Subcutaneous adipose tissue (tissue), 4 donors: ENCODE data around the gene GGACT. TPM values are rescaled to one million over a fixed set of nuclear protein-coding genes. Genes with fewer than 3 reads are reported as not detected.

ENCODE experiments used
- CTCF ChIP-seq: fragments of 450-650 bp; IDR thresholded peaks from one replicate; pipeline ENCODE4 v1.5.1; 2016; ENCODE audit warnings: low read depth, mild to moderate bottlenecking, control low read depth, antibody characterized with exemption, moderate library complexity
- total RNA-seq, 4 donors: library from RNA; depleted of rRNA; stranded (reverse); fragments of >200 nt; gene quantifications; one replicate each; pipeline ENCODE4 v1.1.0, GENCODE V29; 2016

The GGACT gene
- total RNA-seq, 4 donors from 2014 or later, result 2.6 to 10.5 (median 4.2) TPM

GRCh38 chr13:100510208-100510957 is 78.2 kb downstream of the GGACT start:
- TF ChIP-seq CTCF, result no peak

GRCh38 chr13:100508996-100509395 is 79.6 kb downstream of the GGACT start:
- TF ChIP-seq CTCF, result no peak

- TF ChIP-seq CTCF, result no peak
Observed at GRCh38 chr13:100508455-100508854, 80.1 kb downstream of the GGACT start.

- TF ChIP-seq CTCF, result no peak
Observed at GRCh38 chr13:100506600-100507422, 81.8 kb downstream of the GGACT start.

GRCh38 chr13:100506154-100506553 is 82.4 kb downstream of the GGACT start:
- TF ChIP-seq CTCF, result no peak

- no peak for TF ChIP-seq CTCF
Observed at GRCh38 chr13:100503622-100504021, 85.0 kb downstream of the GGACT start.

- TF ChIP-seq CTCF, result no peak
Observed at GRCh38 chr13:100502446-100502845, 86.1 kb downstream of the GGACT start.
